ENCODE results near the gene HJURP. TPM values are rescaled to one million over a fixed set of nuclear protein-coding genes. Genes with fewer than 3 reads are reported as not detected.

Gene HJURP
- total RNA-seq, 1 experiment from 2014 or later, result 25.8 TPM

DNA sequence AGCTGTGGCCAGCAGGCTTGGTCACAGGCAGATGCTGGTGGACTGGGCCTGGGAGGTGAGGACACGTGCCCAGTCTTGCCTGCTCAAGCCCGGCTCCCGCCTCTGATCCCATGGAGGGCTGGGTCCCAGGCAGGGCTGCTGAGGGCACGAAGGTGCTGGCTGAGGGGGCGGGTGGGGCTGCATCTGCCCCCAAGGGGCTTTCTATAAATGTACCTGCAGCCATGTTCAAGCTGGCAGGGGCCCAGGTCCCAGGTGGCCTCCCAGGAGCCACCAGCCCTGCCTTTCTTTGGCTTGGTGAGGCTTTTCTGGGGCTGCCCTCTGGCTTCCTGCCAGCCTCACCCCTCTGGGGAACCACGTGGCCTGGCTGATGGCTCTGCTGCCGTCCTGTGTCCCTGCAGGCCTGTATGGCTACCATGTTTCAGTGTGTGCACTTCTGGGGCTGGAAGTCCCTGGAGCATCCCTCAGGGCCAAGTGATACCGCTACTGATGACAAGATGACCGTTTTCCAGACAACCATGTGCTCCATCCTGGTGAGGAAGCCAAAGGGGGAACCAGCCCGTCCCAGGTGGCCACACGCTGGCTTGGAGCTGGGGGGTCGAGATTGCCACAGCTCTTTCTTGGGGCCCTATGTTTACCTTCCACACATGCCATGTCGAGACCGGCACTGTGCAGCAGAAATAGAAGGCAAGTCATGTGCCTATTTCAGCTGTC lies 23.2 kb downstream of the HJURP start:
- no peak for DNase-seq (ENCODE audit: low spot score)

DNA sequence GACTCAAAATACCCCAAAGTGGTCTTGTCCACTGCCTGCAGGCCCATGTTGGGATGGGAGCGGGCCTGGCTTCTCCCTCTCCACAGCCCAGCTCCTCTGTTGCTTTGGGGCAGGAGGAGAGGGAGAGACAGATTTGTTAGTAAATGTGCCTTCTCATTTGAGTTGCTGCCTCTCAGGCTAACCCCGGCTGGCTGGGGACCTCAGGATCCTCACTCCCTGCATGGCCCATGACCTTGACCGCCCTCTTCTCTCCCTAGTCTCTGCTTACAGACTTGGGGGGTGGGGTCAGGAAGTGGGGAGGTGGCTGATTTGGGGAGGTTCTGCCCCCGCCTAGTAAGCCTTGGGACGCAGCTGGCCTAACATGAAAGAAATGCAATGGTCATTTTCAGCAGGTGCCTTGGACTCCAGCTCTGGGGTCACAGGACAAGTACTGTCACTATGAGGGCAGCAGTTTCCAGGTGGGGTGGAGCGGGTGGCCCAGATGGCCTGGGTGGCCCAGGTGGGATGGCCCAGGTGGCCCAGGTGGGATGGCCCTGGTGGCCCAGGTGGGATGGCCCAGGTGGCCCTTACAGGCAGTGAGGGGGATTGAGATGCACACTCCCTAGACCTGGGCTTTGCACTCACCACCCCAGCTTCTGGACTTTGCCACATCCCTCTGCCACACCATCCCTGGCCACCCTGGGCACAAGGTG lies 24.1 kb downstream of the HJURP start:
- no peak for DNase-seq (ENCODE audit: low spot score)

- DNase-seq (ENCODE audit: low spot score), result no peak
These were observed 24.9 kb downstream of the HJURP start for GRCh38 chr2:233829193-233830110.

GRCh38 chr2:233828546-233829192 lies 25.7 kb downstream of the HJURP start:
- no peak for DNase-seq (ENCODE audit: low spot score)

- no peak for DNase-seq (ENCODE audit: low spot score)
These were observed 30.0 kb downstream of the HJURP start for GRCh38 chr2:233824373-233824772.

DNA sequence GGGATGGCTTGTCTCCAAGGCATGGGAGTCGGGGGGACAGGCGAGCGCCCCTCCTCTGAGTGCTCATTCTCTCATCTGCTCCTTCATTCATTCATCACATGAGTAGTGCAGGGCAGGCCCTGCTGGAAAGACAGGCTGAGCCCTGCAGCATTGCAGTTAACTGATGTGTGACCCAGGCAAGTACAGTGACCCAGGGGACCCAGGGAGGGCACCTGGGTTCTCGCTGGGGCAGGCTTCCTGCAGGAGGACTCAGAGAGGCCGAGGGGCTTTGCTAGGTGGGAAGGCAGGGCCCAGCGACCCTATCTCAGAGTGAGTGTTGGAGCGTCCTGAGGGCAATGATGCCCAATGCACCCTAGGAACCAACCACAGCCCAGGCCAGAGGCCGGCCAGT lies 30.6 kb downstream of the HJURP start:
- DNase-seq (ENCODE audit: low spot score), result no peak

GRCh38 chr2:233822781-233823730 lies 31.3 kb downstream of the HJURP start:
- no peak for DNase-seq (ENCODE audit: low spot score)

- DNase-seq (ENCODE audit: low spot score), result no peak
These were observed 32.1 kb downstream of the HJURP start for GRCh38 chr2:233822101-233822771.

- no peak for DNase-seq (ENCODE audit: low spot score)
These were observed 32.6 kb downstream of the HJURP start for GRCh38 chr2:233821709-233822100.

GRCh38 chr2:233821196-233821595 lies 33.1 kb downstream of the HJURP start:
- DNase-seq (ENCODE audit: low spot score), result no peak

- no peak for DNase-seq (ENCODE audit: low spot score)
These were observed 33.6 kb downstream of the HJURP start for GRCh38 chr2:233820774-233821105.

GRCh38 chr2:233819884-233820773 lies 34.2 kb downstream of the HJURP start:
- DNase-seq (ENCODE audit: low spot score), result no peak

DNA sequence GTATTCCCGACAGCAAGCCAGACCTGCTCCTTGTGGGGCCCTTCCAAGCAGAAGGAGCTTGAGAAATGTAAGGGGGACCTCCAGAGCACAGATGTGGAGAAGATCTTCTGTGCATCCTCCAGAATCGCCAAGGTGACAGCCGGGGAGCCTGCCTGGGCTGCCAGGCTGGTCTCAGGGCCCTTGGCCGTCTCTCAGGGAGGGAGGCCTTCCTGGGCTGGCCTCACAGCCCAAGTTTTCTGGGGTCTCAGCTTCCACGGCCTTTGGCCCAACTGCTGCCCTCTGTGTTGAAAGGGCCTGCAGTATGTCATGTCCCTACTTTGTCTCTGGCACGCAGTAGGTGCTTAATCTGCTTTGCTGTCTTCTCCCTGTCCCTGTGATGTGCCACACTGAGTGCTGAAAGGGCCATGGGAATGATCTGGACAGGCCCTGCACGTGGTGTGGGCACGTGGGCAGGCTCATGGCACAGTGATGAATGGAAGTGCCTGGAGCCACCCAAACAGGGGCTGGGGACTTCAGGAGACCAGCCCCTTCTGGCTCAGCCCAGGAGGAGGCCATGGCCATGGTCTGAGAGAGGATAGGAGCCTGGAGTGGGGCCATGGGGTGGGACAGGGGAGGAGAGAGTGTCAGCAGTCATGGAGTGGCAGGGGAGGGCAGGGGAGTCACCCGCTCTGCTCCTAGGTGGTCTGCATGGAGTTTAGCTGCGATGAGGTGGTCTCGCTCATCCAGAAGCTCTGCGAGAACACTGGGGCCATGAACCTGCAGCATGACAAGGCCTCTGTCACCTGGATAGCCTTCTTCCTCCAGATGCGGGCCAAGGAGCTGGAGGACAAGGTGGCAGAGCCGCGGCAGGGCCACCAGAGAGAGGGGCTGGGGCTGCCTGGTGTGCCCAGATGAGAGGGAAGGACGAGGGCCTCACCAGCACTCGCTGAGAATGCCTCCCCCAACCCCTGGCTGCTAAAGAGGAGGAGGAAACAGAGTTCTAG lies 35.4 kb downstream of the HJURP start:
- no peak for DNase-seq (ENCODE audit: low spot score)

GRCh38 chr2:233817995-233818638 lies 36.2 kb downstream of the HJURP start:
- no peak for DNase-seq (ENCODE audit: low spot score)

- no peak for DNase-seq (ENCODE audit: low spot score)
These were observed 36.9 kb downstream of the HJURP start for GRCh38 chr2:233817361-233817911.

- no peak for DNase-seq (ENCODE audit: low spot score)
These were observed 37.6 kb downstream of the HJURP start for GRCh38 chr2:233816771-233817170.

- DNase-seq (ENCODE audit: low spot score), result no peak
These were observed 38.0 kb downstream of the HJURP start for GRCh38 chr2:233816334-233816733.
